Hematopoietic multipotent progenitor cell treated with erythropoietin and hydrocortisone succinate and interleukin-3 and kit ligand, for 4 days (in vitro differentiated cells): ENCODE data around the gene WDCP.
A peak's percentile ranks its signal among the peaks of the same experiment; 100 is the strongest.
"Not testable (repeated sequence)": the region's sequence is repeated elsewhere in the genome, so short reads cannot be mapped to it uniquely, and the experiment has no call there.

ENCODE experiments used
- DNase-seq: peaks from one replicate; pipeline ENCODE4 v3.0.0-alpha.2; 2015

Gene WDCP

DNA sequence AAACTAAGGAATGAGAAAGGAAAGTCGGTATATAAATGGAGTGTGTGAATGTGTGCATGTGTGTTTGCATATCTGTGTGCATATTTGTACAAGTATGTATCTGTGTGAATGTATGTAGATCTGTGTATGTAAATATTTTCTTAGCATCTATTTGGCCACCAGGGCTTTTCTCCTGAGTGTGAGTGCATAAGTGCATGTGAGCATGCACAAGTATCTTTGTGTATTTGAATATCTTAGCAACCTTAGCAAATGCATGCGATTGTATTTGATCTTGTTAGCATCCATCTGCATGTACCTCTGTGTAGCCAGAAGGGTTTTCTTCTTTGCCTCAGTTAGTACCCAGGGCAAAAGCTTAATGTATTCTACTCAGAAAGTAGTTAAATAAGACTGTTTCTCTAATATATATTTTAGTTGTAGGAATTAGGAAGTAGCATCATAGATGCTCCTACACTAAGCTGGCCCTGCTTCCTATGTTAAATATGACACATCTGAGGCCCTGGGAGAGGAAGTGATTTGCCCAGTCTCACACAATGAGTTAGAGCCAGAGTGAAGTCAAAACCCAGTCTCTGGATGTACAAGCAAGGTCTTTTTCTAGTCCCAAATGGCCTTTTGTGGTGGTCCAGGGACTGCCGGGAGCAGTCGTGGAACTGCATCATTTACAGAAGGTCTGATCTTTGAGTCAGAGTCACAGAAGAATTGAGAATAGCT, 11.5 kb upstream of the WDCP start:
- no peak for DNase-seq

GRCh38 chr2:24055750-24056149, 8.6 kb upstream of the WDCP start:
- no peak for DNase-seq

- peak; percentile 61 for DNase-seq
Measured at GRCh38 chr2:24054366-24055010, 7.3 kb upstream of the WDCP start.

DNA sequence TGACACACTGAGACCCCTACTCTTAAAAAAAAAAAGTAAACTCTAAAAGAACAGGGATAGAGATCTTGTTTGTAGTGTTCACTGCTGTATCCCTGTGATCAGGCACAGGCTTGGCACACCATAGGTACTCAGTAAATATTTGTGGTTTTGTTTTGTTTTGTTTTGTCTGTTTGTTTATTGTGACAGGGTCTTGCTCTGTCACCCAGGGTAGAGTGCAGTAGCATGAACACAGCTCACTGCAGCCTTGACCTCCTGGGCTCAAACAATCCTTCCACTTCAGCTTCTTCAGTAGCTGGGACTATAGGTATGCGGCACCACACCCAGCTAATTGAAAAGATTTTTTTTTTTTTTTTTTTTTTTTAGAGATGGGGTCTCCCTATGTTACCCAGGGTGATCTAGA, 5.8 kb upstream of the WDCP start:
- no peak for DNase-seq

DNA sequence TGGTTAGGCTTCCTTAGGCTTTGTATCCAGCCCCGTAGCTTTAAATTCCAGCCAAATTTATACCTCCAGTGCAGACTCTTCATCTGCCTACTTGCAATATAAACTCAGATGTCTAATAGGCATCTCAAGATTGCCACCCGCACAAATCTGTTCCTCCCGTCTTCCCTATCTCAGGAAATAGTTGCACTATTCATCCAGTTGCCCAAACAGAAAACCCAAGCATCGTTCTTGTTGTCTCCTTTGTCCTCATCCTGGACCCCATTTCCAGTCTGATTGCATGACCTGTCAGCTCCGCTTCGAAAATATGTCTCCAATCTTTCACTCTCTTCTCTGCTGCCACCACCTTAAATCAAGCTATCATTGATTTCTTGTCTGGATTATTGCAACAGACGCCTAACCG, 4.6 kb upstream of the WDCP start:
- DNase-seq: no peak

- peak; percentile 39 for DNase-seq
Measured at GRCh38 chr2:24050041-24050979, 3.1 kb upstream of the WDCP start.

DNA sequence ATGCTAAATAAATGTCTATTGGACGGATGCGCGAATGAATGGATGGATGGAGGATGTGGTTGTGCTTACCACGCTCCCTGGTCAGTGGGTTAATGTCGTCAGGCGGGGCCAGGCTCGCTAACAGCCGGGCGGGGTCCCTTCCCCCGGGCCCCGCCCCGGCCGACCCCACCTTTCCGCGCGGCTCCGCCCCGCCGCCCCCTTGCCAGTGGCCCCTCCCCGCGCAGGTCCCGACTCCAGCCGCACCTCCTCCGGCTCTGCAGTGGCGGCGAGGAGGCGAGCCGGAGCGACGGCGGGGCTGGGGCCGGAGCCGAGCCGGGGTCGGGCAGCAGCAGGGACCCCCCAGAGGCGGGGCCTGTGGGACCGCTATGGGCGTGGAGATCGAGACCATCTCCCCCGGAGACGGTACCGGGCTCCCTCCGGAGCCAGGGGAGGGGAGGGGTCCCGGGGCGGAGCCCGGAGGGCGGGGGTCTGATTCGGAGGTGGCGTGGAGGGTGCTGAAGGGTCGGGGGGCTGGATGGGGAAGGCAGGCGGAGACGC, 2.4 kb upstream of the WDCP start, which contains the start of gene FKBP1B:
Gene FKBP1B (plus strand): TSS at position 257 of the 537 bp plus-strand sequence. CDS start 109 bp downstream, at position 366.
- DNase-seq: peak; percentile 87

DNA sequence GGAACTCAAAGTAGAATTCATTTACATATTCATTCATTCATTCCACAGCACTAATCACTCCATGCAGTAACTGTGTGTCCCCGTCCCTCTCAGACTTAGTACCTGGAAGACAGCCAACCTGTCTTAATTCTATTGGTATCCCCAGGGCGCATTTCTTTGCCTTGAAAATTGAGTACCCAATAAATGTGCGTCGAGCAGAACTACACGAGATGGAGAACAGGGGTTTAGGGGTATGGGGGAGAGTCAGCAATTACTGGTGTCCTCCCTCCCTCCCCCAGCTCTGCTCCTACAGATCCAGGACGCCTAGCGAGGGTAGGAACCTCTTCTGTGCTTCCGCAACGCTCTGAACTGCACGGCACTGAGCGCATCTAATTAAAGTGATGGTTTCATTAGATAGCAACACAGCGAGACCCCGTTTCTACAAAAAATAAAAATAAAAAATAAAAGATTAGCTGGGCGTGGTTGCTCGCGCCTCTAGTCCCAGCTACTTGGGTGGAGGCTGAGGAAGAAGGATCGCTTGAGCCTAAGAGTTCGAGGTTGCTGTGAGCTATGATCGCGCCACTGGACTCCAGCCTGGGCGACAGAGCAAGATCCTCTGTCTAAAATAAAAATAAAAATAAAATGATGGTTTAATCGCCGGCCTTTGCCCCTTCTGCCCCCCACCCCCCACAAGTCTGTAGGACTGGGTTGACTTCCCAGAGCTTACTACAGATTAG, 1.7 kb upstream of the WDCP start:
- peak; percentile 51 for DNase-seq

- DNase-seq: no peak
Measured at GRCh38 chr2:24047703-24048033, 477 bp upstream of the WDCP start.

DNA sequence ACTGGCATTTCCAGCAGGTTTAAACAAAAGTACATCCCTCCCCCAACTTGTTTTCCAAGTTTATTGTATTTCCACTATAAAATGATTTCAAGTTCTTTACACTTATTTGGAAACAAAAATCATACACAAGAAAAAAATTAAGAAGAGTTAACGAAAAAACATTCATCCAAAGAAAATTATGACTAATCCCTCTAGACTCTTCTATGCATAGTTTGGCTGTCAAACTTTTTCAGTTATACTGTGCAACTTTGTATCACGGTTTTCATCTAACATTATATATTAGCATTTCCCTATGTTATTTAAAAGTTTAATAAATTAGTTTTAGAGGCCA, 627 bp downstream of the WDCP start:
- no peak for DNase-seq

DNA sequence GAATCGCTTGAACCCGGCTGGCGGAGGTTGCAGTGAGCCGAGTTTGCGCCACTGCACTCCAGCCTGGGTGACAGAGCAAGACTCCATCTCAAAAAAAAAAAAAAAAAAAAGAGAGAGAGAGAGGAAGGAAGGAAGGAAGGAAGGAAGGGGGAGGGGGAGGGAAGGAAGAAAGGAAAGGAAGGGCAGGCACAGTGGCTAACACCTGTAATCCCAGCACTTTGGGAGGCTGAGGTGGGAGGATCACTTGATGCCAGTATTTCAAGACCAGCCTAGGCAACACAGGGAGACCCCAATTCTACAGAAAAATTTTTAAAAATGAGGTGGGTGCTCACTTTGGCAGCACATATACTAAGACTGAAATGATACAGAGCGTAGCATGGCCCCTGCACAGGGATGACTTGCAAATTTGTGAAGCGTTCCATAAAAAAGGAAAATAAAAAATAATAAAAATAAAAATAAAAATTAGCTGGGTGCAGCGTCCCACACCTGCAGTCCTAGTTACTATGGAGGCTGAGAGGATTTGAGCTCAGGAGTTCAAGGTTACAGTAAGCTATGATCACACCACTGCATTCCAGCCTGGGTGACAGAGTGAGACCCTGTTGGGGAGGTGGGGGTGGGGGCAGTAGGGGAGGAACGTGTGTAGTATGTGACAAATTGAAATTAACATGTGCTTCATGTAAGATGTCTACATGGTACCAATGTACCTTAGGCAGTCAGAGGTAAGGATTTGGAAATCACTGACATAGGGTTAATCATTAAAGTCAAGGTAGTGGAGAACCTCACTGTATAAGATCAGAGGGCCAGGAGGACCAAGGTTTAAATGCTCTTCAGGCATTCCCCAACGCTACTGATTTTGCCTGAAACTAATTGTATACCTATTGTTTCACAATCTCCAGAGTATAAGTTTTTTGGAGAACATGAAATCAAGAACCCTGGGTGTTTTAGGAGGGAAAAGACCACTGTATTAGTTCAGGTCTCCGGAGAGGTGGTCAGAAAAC, 1.4 kb downstream of the WDCP start:
- DNase-seq: no peak

DNA sequence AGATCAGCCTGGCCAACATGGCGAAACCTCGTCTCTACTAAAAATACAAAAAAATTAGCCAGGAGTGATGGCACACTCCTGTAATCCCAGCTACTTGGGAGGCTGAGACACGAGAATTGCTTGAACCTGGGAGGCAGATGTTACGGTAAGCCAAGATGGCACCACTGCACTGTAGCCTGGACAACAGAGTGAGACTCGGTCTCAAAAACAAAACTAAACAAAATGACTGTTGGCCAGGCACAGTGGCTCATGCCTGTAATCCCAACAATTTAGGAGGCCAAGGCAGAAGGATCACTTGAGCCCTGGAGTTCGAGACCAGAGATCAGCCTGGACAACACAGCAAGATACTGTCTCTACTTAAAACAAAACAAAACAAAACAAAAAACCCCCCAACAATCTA, 4.1 kb downstream of the WDCP start:
- DNase-seq: not testable (repeated sequence)

GRCh38 chr2:24040511-24040910, 6.7 kb downstream of the WDCP start:
- DNase-seq: no peak

DNA sequence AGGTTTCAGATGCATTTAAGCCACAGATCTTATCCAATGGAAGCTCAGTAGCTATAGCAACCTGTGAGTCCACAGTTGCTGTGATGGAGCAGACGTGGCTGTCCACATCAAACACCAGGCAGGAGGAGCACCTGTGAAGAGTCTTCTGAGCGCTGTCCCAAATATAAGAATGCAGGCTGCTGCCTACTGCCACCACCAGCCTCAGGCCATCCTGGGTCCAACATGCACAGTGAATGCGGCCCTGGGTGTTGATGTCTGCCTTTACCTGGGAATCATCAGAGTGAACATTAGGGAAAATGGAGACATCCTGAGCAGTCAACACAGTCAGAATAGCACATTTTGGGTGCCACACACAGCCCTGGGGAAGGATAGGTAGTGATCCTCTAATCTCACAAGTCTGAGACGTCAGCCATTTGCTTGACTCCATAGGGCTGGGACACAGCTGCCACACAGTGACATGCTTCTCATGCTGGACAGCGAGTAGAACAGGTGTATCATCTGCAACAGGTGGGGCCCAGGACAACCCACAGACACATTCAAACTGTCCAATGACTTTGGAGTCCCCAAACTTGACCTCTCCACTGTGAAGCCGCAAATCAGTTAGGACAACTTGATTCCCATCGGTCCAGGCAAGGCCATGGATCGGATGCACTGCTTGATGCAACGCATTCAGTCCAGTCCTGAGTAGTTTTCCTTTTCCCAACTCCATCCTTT, 8.2 kb downstream of the WDCP start:
- DNase-seq: no peak

DNA sequence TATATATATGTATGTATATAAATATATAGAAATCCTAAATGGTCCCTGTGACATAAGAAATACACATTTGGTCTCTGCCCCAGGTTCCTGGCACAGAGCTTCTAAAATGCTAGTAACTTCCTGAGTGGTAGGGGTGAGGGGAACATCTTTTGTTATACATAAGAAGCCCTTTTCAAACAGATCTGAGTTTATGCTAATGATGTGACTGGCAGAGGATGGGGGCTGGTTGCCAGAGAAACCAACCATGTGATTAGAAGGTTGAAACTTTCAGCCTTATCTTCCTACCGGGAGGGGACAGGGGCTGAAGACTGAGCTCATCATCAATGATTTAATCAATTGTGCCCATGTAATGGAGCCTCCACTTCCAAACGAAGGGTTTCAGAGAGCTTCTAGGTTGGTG, 21.0 kb downstream of the WDCP start:
- no peak for DNase-seq

- no peak for DNase-seq
Measured at GRCh38 chr2:24024996-24025663, 22.1 kb downstream of the WDCP start.

DNA sequence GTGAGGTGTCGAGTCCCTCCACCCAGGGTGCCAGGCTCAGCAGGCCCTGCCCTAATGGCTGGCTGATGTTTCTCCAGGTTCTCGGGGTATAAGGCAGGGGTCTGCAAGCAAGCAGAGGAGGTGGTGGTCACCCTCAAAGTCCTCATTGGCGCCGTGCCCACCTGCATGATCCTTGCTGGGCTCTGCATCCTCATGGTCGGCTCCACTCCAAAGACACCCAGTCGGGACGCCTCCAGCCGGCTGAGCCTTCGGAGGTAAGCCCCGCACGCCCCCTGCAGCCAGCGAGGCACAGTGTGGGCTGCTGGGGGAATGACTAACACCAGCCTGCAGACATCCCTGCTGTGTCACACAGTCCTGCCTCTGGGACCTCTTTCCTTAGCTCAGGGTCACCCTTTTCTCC, 23.2 kb downstream of the WDCP start:
- no peak for DNase-seq

DNA sequence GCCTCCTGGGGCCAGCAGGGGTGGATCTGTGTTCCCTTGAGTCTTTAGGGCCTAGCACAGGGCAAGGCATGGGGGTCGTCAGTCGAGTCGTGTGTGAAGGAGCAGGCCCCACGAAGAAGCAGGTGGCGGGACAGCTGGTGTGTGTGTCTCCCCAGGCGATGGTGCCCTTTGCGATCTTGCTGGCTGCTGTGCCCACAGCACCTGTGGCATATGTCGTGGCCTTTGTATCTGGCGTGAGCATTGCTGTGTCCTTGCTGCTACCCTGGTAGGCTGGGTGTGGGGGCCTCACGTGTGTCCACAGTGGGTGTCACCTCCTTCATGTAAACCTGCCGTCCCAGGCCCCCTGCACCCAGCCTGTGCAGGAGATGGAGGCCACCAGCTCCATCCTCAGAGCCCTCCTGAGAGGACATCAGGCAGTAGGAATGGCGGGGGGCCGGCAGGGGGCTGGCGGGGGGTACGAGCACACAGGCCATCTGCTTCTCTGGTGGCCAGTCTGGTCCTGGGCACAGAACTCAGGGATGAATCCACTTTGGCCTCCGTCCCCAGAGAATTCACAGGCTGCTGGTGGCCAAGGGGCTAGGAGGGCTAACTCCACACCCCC, 24.1 kb downstream of the WDCP start:
- no peak for DNase-seq

DNA sequence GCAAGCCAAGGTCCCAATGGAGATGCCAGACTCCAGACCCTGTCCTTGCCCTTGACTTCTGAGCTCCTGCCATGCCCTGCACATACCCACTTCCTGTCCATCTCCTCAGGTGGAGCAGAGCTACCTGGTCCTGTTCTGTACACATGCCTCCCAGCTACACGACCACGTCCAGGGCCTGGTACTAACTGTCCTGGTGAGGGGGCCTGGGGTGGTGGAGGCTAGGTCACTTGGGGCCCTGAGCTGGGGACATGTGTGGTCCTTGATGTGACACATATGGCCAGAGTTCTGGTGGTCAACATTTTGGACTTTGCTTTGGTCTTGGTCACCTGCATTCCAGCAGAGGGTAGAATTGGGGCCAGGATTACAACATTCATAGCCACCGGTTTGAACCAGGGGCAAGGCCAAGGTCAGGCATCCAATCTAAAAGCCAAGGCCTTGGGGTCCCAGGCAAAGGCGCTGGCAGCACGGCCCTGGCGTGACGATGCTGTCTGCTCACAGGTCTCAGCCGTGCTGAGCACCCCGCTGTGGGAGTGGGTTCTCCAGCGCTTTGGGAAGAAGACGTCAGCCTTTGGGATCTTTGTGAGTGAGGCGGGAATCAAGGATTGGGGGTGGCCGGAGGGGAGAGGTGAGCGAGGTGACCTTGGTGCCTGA, 24.7 kb downstream of the WDCP start:
- no peak for DNase-seq
